Activated naive CD8-positive, alpha-beta T cell treated with anti-CD3 and anti-CD28 coated beads, Interleukin-2, amount 10 ng/mL, durations not matched to agents 7 days and 5 days (primary cell): ENCODE results near the gene CCM2. TPM values are rescaled to one million over a fixed set of nuclear protein-coding genes. Genes with fewer than 3 reads are reported as not detected.

Source experiments
- ATAC-seq: fragments of 150-1000 bp; cut with Tn5 transposase; one replicate; pipeline ENCODE4 v1.10.0; 2021; ENCODE audit warnings: low read depth, moderate library complexity
- POLR2A ChIA-PET: fragments of 350-600 bp; sonication (Branson Sonifier 250); formaldehyde crosslinking; loops from one replicate; lab custom pipeline; 2021; ENCODE audit warnings: antibody characterized with exemption; lab: Charles Lee
- DNase-seq: peaks from one replicate; pipeline ENCODE4 v3.0.0; 2021
- H3K27ac Mint-ChIP-seq: one replicate; pipeline ENCODE4 v1.8.0; 2022; ENCODE audit warnings: mild to moderate bottlenecking, mixed read lengths
- H3K27me3 Mint-ChIP-seq: one replicate; pipeline ENCODE4 v1.8.0; 2022; ENCODE audit warnings: mild to moderate bottlenecking, moderate library complexity, mixed read lengths
- H3K36me3 Mint-ChIP-seq: one replicate; pipeline ENCODE4 v1.8.0; 2021; ENCODE audit warnings: mild to moderate bottlenecking, mixed read lengths
- H3K4me1 Mint-ChIP-seq: one replicate; pipeline ENCODE4 v1.8.0; 2021; ENCODE audit warnings: mixed read lengths
- H3K4me3 Mint-ChIP-seq: one replicate; pipeline ENCODE4 v1.8.0; 2022; ENCODE audit warnings: mild to moderate bottlenecking, moderate library complexity, mixed read lengths
- H3K9me3 Mint-ChIP-seq: one replicate; pipeline ENCODE4 v1.8.0; 2021; ENCODE audit warnings: mixed read lengths
- total RNA-seq, 2 experiments: library from RNA; stranded (reverse); gene quantifications; one replicate each; pipeline ENCODE4 v1.2.3, GENCODE V29; 2021

The CCM2 gene
- 100 to 1,000 TPM; 126 to 132 TPM for total RNA-seq

GRCh38 chr7:45000093-45001032 is at the start of gene CCM2:
CCM2 (plus strand) TSS chr7:45000201; CDS start chr7:45000334, 133 bp downstream.
- Mint-ChIP-seq H3K27ac (peak within 1 kb of the TSS; percentile 92), H3K4me3 (peak within 1 kb of the TSS; percentile 93), H3K27me3 (no peaks in the 10 kb centered on the region), H3K36me3 (peaks cover 10% of the 10 kb centered on the region), H3K9me3 (no peaks in the 10 kb centered on the region), H3K4me1 (peaks cover 35% of the 10 kb centered on the region)
- DNase-seq (no peak), ATAC-seq (no peak)
- POLR2A ChIA-PET, result interaction anchor here (1.0 to 7.8 kb wide), 17 partner anchors 9 to 418 kb away, joined by 3 to 202 read pairs (median 6); partner anchors contain the start of genes H2AZ2, MYO1G, PURB and TBRG4

GRCh38 chr7:44953156-44953555 is 46.8 kb upstream of the CCM2 start:
- H3K9me3 Mint-ChIP-seq, result no peaks in the 10 kb centered on the region
- no peak overlapping the region for H3K27ac Mint-ChIP-seq
- POLR2A ChIA-PET, result interaction anchor here (1.2 kb wide), 1 partner anchor 17 kb away, joined by 4 read pairs; no protein-coding TSS in a partner anchor
- H3K36me3 Mint-ChIP-seq, result no peaks in the 10 kb centered on the region
- H3K4me1 Mint-ChIP-seq, result no peaks in the 10 kb centered on the region
- no peak overlapping the region for H3K4me3 Mint-ChIP-seq
- DNase-seq, result no peak
- H3K27me3 Mint-ChIP-seq, result peaks cover 43% of the 10 kb centered on the region
- no peak for ATAC-seq

GRCh38 chr7:44955733-44956132 is 44.3 kb upstream of the CCM2 start:
- H3K36me3 Mint-ChIP-seq, result peaks cover 7% of the 10 kb centered on the region
- ATAC-seq (no peak), DNase-seq (no peak)
- no peak overlapping the region for H3K4me3 Mint-ChIP-seq
- H3K9me3 Mint-ChIP-seq, result no peaks in the 10 kb centered on the region
- H3K4me1 Mint-ChIP-seq, result peaks cover 18% of the 10 kb centered on the region
- POLR2A ChIA-PET, result interaction anchor here (1.1 to 2.6 kb wide), 6 partner anchors 10 to 43 kb away, joined by 4 to 17 read pairs (median 6); partner anchors contain the start of gene MYO1G
- peaks cover 25% of the 10 kb centered on the region for H3K27me3 Mint-ChIP-seq
- no peak overlapping the region for H3K27ac Mint-ChIP-seq

- POLR2A ChIA-PET, result interaction anchor here (1.1 to 2.6 kb wide), 6 partner anchors 9 to 42 kb away, joined by 4 to 17 read pairs (median 6); no protein-coding TSS in a partner anchor
- H3K27ac Mint-ChIP-seq, result no peak overlapping the region
Observed at GRCh38 chr7:44956157-44956766, 43.7 kb upstream of the CCM2 start.

GRCh38 chr7:44958645-44959344 is 41.2 kb upstream of the CCM2 start:
- peaks cover 9% of the 10 kb centered on the region for H3K27me3 Mint-ChIP-seq
- H3K9me3 Mint-ChIP-seq, result no peaks in the 10 kb centered on the region
- H3K36me3 Mint-ChIP-seq, result peaks cover 9% of the 10 kb centered on the region
- ATAC-seq (no peak), DNase-seq (no peak)
- peak overlapping the region; percentile 57 for H3K27ac Mint-ChIP-seq
- no peak overlapping the region for H3K4me3 Mint-ChIP-seq
- peaks cover 18% of the 10 kb centered on the region for H3K4me1 Mint-ChIP-seq
- POLR2A ChIA-PET, result interaction anchor here (8.7 kb wide), 1 partner anchor 13 kb away, joined by 76 read pairs; no protein-coding TSS in a partner anchor

More at GRCh38 chr7:44956157-44956766, 43.7 kb upstream of the CCM2 start:
- ATAC-seq (no peak), DNase-seq (no peak)
- H3K36me3 Mint-ChIP-seq, result peaks cover 7% of the 10 kb centered on the region
- H3K9me3 Mint-ChIP-seq, result no peaks in the 10 kb centered on the region
- H3K27me3 Mint-ChIP-seq, result peaks cover 20% of the 10 kb centered on the region
- H3K4me3 Mint-ChIP-seq, result no peak overlapping the region
- peaks cover 18% of the 10 kb centered on the region for H3K4me1 Mint-ChIP-seq

- POLR2A ChIA-PET, result interaction anchor here (8.7 kb wide), 1 partner anchor 12 kb away, joined by 76 read pairs; no protein-coding TSS in a partner anchor
- Mint-ChIP-seq H3K4me3 (no peak overlapping the region), H3K9me3 (no peaks in the 10 kb centered on the region), H3K27me3 (peaks cover 6% of the 10 kb centered on the region), H3K27ac (peak overlapping the region; percentile 57), H3K36me3 (peaks cover 9% of the 10 kb centered on the region), H3K4me1 (peaks cover 18% of the 10 kb centered on the region)
- peak; percentile 39 for DNase-seq
- ATAC-seq, result peak; percentile 31
Observed at GRCh38 chr7:44959433-44959951, 40.5 kb upstream of the CCM2 start.

- no peaks in the 10 kb centered on the region for H3K27me3 Mint-ChIP-seq
- DNase-seq (peak; percentile 30), ATAC-seq (peak; percentile 5)
- H3K4me1 Mint-ChIP-seq, result peaks cover 19% of the 10 kb centered on the region
- no peaks in the 10 kb centered on the region for H3K9me3 Mint-ChIP-seq
- H3K27ac Mint-ChIP-seq, result peak overlapping the region; percentile 72
- POLR2A ChIA-PET, result interaction anchor here (8.7 kb wide), 1 partner anchor 12 kb away, joined by 76 read pairs; no protein-coding TSS in a partner anchor
- H3K36me3 Mint-ChIP-seq, result peaks cover 11% of the 10 kb centered on the region
- H3K4me3 Mint-ChIP-seq, result peak overlapping the region; percentile 21
Observed at GRCh38 chr7:44960011-44960580, 39.9 kb upstream of the CCM2 start.

GRCh38 chr7:44961844-44962482 is 38.0 kb upstream of the CCM2 start:
- DNase-seq (peak; percentile 52), ATAC-seq (peak; percentile 6)
- Mint-ChIP-seq H3K9me3 (no peaks in the 10 kb centered on the region), H3K4me3 (no peak overlapping the region), H3K27me3 (no peaks in the 10 kb centered on the region), H3K27ac (peak overlapping the region; percentile 16), H3K36me3 (peaks cover 15% of the 10 kb centered on the region), H3K4me1 (peaks cover 22% of the 10 kb centered on the region)
- POLR2A ChIA-PET, result interaction anchor here (0.6 to 8.7 kb wide), 4 partner anchors 10 to 150 kb away, joined by 3 to 76 read pairs (median 4); partner anchors contain the start of gene TBRG4

GRCh38 chr7:44962483-44963251 is 37.3 kb upstream of the CCM2 start:
- no peaks in the 10 kb centered on the region for H3K27me3 Mint-ChIP-seq
- DNase-seq (peak; percentile 35), ATAC-seq (no peak)
- peaks cover 15% of the 10 kb centered on the region for H3K36me3 Mint-ChIP-seq
- POLR2A ChIA-PET, result interaction anchor here (0.6 to 8.7 kb wide), 4 partner anchors 9 to 114 kb away, joined by 4 to 76 read pairs (median 5); no protein-coding TSS in a partner anchor
- no peak overlapping the region for H3K27ac Mint-ChIP-seq
- H3K4me1 Mint-ChIP-seq, result peaks cover 22% of the 10 kb centered on the region
- no peak overlapping the region for H3K4me3 Mint-ChIP-seq
- H3K9me3 Mint-ChIP-seq, result no peaks in the 10 kb centered on the region

GRCh38 chr7:44963364-44964290 is 36.4 kb upstream of the CCM2 start:
- Mint-ChIP-seq H3K9me3 (no peaks in the 10 kb centered on the region), H3K27me3 (no peaks in the 10 kb centered on the region), H3K36me3 (peaks cover 20% of the 10 kb centered on the region), H3K4me3 (no peak overlapping the region), H3K27ac (peak overlapping the region; percentile 25), H3K4me1 (peaks cover 24% of the 10 kb centered on the region)
- DNase-seq (no peak), ATAC-seq (no peak)
- POLR2A ChIA-PET, result interaction anchor here (0.6 to 8.7 kb wide), 5 partner anchors 8 to 115 kb away, joined by 3 to 76 read pairs (median 5); no protein-coding TSS in a partner anchor
